NT2/D1 (cell line): Measurements from ENCODE around the gene MPRIP.
A peak's percentile ranks its signal among the peaks of the same experiment; 100 is the strongest.

Experiments
- DNase-seq: peaks from one replicate; pipeline ENCODE4 v3.0.0-alpha.2; 2011; ENCODE audit warnings: low read depth, low spot score
- H3K27me3 ChIP-seq: 2 replicates; pipeline ENCODE4 v1.6.0; 2011; ENCODE audit warnings: mild to moderate bottlenecking; ENCODE audit not compliant: insufficient read length, insufficient read depth
- H3K36me3 ChIP-seq: 2 replicates; pipeline ENCODE4 v1.6.1; 2011; ENCODE audit warnings: mild to moderate bottlenecking, low read length, mixed read lengths; ENCODE audit not compliant: insufficient read depth, insufficient read length
- H3K4me1 ChIP-seq: 2 replicates; pipeline ENCODE4 v1.5.1; 2011; ENCODE audit not compliant: insufficient read depth, insufficient read length
- H3K4me3 ChIP-seq: 2 replicates; pipeline ENCODE4 v1.5.1; 2011; ENCODE audit warnings: low read depth; ENCODE audit not compliant: insufficient read length
- H3K9ac ChIP-seq: 2 replicates; pipeline ENCODE4 v1.6.0; 2011; ENCODE audit warnings: low read depth; ENCODE audit not compliant: insufficient read length
- H3K9me3 ChIP-seq: 2 replicates; pipeline ENCODE4 v1.5.1; 2011; ENCODE audit warnings: mild to moderate bottlenecking, low read length; ENCODE audit not compliant: insufficient read depth
- SUZ12 ChIP-seq: IDR thresholded peaks from 2 replicates; pipeline ENCODE4 v1.6.1; 2011; ENCODE audit not compliant: insufficient read length, insufficient read depth; ENCODE audit errors: extremely low read depth
- YY1 ChIP-seq: IDR thresholded peaks from 2 replicates; pipeline ENCODE4 v1.6.1; 2011; ENCODE audit not compliant: insufficient read length, insufficient read depth
- ZNF274 ChIP-seq: IDR thresholded peaks from 2 replicates; pipeline ENCODE4 v1.6.1; 2011; ENCODE audit warnings: mild to moderate bottlenecking, low read depth, low read length

The MPRIP gene

GRCh38 chr17:17236295-17237025 lies 194.2 kb downstream of the MPRIP start:
- H3K4me1 ChIP-seq, result no peaks in the 10 kb centered on the region
- H3K9me3 ChIP-seq, result no peaks in the 10 kb centered on the region
- no peaks in the 10 kb centered on the region for H3K27me3 ChIP-seq
- peaks cover 14% of the 10 kb centered on the region for H3K36me3 ChIP-seq
- no peak for DNase-seq
- peak overlapping the region; percentile 67 for H3K4me3 ChIP-seq
- peak overlapping the region; percentile 91 for H3K9ac ChIP-seq
- TF ChIP-seq ZNF274 (no peak), YY1 (no peak), SUZ12 (no peak)

GRCh38 chr17:17237026-17237799 lies 195.0 kb downstream of the MPRIP start, which contains the start of gene FLCN:
FLCN (minus strand) TSS chr17:17237168; CDS start chr17:17228137, 9,031 bp downstream.
- Histone ChIP-seq H3K27me3 (no peaks in the 10 kb centered on the region), H3K4me3 (peak within 1 kb of the TSS; percentile 67), H3K4me1 (no peaks in the 10 kb centered on the region), H3K9ac (peak within 1 kb of the TSS; percentile 91), H3K9me3 (no peaks in the 10 kb centered on the region), H3K36me3 (peaks cover 11% of the 10 kb centered on the region)
- TF ChIP-seq YY1 (no peak), ZNF274 (no peak), SUZ12 (no peak)
- DNase-seq, result peak; percentile 55

- H3K9ac ChIP-seq, result no peak overlapping the region
- H3K27me3 ChIP-seq, result no peaks in the 10 kb centered on the region
- H3K9me3 ChIP-seq, result no peaks in the 10 kb centered on the region
- H3K4me1 ChIP-seq, result no peaks in the 10 kb centered on the region
- H3K4me3 ChIP-seq, result no peak overlapping the region
- TF ChIP-seq SUZ12 (no peak), YY1 (no peak), ZNF274 (no peak)
- H3K36me3 ChIP-seq, result peaks cover 9% of the 10 kb centered on the region
- DNase-seq, result no peak
Observed at GRCh38 chr17:17239832-17240231, 197.6 kb downstream of the MPRIP start.

DNA sequence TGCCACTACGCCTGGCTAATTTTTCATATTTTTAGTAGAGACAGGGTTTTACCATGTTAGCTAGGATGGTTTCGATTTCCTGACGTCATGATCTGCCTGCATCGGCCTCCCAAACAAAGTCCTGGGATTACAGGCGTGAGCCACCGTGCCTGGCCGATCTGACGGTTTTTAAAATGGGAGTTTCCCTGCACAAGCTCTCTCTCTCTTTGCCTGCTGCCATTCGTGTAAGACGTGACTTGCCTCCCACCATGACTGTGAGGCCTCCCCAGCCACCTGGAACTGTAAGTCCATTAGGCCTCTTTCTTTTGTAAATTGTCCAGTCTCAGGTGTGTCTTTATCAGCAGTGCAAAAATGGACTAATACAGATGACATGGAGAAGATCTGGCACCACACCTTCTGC lies 199.4 kb downstream of the MPRIP start:
- no peaks in the 10 kb centered on the region for H3K4me1 ChIP-seq

GRCh38 chr17:17242246-17242645 lies 200.0 kb downstream of the MPRIP start:
- DNase-seq, result no peak
- Histone ChIP-seq H3K36me3 (peaks cover 27% of the 10 kb centered on the region), H3K9ac (no peak overlapping the region), H3K4me1 (no peaks in the 10 kb centered on the region), H3K9me3 (no peaks in the 10 kb centered on the region), H3K27me3 (no peaks in the 10 kb centered on the region), H3K4me3 (no peak overlapping the region)
- TF ChIP-seq SUZ12 (no peak), ZNF274 (no peak), YY1 (no peak)

More for the DNA sequence above, 199.4 kb downstream of the MPRIP start:
- Histone ChIP-seq H3K36me3 (peaks cover 21% of the 10 kb centered on the region), H3K4me3 (no peak overlapping the region), H3K27me3 (no peaks in the 10 kb centered on the region), H3K9me3 (no peaks in the 10 kb centered on the region), H3K9ac (no peak overlapping the region)
- DNase-seq, result no peak
- TF ChIP-seq YY1 (no peak), SUZ12 (no peak), ZNF274 (no peak)
